GM12872 (cell line): ENCODE measurements around the gene PTGIR.

Experiments
- TF ChIP-seq, protein P1 (sequence below): IDR thresholded peaks from 3 replicates; pipeline ENCODE4 v1.5.1; 2011; ENCODE audit warnings: low read depth, mild to moderate bottlenecking, low read length, moderate library complexity; ENCODE audit not compliant: insufficient read depth

PTGIR gene

DNA sequence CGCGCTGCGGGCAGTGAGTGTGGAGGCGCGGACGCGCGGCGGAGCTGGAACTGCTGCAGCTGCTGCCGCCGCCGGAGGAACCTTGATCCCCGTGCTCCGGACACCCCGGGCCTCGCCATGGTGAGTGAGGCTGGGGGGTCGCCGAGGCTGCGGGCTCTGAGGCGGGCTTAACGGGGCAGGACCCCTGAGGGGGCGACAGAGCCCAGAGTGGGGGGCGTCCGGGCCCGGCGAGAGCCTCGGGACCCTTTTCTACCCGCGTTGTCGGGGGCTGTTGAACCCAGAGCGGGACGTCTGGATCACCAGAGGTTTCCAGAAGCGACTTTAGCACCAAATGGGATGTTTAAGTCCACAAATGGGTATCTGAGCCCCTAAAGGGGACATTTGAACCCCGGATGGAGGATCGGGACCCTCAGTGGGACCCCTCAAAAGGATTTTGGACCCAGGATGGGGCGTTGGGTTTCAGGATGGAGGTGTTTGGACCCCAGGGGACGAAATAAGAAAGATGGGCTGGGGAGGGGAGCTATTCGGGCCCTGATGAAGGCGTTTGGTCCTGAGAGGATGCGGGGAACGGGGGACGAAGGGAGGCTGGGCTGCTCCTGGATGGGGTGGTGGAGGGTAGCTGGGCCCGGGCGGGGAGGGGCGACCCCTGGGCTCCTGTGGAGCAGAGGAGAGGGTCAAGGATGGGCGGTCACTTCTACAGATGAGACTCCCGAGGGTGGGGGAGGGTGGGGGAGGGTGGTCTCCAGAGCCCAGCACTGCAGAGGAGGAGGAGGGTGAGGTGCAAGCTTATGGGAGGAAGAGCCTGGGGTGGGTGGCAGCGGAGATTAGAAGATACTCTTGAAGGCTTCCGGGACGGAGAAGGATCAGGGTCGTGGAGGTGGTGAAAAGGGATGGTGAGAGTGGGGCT lies 23.3 kb downstream of the PTGIR start, which contains the start of gene CALM3:
CALM3 (plus strand) TSS at position 13 of the 907 bp plus-strand sequence; CDS start at position 118, 105 bp downstream.
- TF ChIP-seq, protein P1, sequence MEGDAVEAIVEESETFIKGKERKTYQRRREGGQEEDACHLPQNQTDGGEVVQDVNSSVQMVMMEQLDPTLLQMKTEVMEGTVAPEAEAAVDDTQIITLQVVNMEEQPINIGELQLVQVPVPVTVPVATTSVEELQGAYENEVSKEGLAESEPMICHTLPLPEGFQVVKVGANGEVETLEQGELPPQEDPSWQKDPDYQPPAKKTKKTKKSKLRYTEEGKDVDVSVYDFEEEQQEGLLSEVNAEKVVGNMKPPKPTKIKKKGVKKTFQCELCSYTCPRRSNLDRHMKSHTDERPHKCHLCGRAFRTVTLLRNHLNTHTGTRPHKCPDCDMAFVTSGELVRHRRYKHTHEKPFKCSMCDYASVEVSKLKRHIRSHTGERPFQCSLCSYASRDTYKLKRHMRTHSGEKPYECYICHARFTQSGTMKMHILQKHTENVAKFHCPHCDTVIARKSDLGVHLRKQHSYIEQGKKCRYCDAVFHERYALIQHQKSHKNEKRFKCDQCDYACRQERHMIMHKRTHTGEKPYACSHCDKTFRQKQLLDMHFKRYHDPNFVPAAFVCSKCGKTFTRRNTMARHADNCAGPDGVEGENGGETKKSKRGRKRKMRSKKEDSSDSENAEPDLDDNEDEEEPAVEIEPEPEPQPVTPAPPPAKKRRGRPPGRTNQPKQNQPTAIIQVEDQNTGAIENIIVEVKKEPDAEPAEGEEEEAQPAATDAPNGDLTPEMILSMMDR, result no peak

DNA sequence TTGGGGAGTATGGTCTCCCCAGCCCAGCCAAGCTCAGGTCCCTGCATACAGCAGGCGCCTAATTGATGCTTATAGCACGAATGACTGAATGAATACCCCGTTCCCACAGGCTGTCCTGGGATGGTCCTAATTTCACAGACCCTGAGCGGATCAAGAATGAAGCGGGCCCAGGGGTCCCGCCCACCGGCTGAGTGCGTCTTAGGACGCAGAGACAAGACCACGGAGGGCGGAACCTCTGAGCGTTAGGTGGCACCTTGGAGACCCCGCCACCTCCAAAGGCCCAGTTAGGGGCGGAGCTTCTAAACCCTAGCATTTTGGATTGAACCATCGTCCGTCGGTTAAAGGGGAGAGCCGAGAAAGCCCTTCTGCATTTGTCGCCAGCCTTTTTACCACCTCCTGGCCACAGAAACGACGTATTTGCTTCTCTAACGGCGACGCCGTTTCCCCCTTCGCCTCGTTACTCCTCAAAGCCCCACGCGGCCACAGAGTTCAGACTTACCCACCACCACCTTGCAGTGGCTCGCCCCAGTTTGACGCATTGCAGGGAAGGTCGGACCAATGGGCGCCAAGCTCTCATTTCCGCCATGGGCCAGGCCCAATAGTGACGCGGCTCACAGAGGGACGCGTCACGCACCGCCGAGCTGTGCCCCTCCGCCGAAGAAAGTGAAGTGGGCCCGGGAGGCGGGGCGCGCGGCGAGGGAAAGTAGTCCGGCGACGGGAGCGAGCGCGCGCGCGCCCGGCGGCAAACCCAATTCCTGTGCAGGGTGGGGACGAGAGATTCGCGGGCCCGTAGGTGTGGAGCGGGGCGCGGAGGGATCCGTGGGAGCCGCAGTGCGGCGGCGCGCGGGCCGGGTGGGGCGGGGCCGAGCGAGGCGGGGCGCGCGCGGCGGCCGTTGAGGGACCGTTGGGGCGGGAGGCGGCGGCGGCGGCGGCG lies 24.2 kb downstream of the PTGIR start:
- TF ChIP-seq, protein P1, result no peak

DNA sequence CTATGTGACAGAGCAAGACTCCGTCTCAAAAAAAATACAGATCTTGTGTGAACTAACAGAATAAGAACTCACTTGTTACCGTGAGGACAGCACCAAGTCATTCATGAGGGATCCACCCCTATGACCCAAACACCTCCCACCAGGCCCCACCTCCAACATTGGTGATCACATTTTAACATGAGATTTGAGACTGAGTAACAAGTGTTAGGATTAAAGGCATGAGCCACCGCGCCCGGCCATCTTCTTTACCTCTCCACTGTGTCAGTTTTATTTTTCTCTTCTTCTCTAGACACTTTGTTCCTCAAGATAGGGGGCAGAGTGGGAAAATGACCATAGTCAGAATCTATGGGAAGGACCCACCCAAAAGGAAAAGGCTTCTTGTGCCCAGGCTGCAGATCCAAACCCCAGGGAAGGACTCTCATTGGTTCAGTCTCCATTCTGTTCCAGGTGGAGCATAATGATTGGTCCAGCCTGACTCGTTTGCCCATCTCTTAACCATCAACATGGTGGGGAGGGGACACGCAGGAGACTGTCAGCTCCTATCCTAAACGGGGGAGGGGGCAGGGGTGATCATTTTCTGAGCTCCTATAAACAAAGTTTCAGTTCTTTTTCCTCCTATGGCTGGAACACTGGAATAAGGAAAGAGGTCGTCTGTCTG lies 25.0 kb downstream of the PTGIR start:
- TF ChIP-seq, protein P1, result no peak

DNA sequence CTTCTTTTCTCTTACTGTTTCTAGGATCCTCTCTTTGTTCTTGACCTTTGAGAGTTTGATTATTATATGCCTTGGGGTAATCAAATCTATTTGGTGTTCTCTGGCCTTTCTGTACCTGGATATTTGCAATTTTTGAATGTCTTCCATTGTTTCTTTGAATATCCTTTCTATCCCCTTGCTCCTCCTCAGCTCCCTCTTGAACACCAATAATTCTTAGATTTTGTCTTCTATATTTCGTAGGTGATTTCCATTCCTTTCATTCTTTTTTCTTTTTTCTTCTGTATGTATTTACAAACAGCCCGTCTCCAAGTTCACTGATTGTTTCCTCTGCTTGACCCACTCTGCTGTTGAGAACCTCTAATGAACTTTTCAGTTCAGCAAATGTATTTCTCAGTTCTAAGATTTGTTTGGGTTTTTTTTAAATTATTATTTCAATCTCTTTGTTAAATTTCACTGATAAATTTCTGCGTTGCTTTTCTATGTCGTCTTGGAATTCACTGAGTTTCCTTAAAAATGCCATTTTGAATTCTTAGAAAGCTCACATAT lies 26.4 kb downstream of the PTGIR start:
- TF ChIP-seq, protein P1, result no peak

DNA sequence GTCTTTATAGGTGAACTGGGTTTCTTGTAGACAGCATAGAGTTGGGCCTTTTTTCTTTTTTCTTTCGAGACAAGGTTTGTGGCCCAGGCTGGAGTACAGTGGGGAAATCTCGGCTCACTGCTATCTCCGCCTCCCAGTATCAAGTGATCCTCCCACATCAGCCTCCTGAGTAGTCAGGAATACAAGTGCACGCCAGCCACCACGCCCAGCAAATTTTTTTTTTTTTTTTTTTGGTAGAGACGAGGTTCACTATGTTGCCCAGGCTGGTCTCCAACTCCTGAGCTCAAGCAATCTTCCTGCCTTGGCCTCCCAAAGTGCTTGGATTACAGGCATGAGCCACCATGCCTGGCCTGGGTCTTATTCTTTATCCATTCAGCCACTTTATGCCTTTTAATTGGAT lies 28.9 kb downstream of the PTGIR start:
- TF ChIP-seq, protein P1, result no peak

DNA sequence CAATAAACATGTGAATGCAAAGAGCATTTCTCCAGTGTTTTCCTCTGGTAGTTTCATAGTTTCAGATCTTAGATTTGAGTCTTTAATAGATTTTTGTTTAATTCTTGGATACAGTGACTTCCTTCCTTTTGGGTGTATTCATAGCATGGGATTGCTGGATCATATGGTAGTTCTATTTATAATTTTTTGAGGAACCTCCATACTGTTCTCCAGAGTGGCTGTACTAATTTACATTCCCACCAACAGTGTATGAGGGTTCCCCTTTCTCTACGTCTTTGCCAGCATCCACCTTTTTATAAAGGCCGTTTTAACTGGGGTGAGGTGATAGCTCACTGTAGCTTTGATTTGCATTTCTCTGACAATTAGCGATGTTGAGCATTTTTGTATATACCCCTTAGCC lies 33.0 kb downstream of the PTGIR start:
- TF ChIP-seq, protein P1, result no peak
